Sciatic nerve (tissue), 2 donors: Measurements from ENCODE around the gene IL17F. TPM values are rescaled to one million over a fixed set of nuclear protein-coding genes. Genes with fewer than 3 reads are reported as not detected.

Experiments used
- ATAC-seq: fragments of 200-7000 bp; cut with Tn5 transposase; one replicate; pipeline ENCODE4 v1.9.1; 2020; ENCODE audit warnings: mild to moderate bottlenecking, moderate library complexity
- DNase-seq: peaks from one replicate; pipeline ENCODE4 v3.0.0-alpha.2; 2020; ENCODE audit warnings: low spot score
- intact Hi-C: fragments of 100-400 bp; cut with DNase I; formaldehyde crosslinking; loops from one replicate; pipeline ENCODE4 v1.14.2; 2022
- total RNA-seq: library from RNA; stranded (reverse); fragmentation: NEBNext Ultra II Directional; extraction: Animal tissue kit (Norgen Biotek cat#: 25700); gene quantifications from one replicate; pipeline ENCODE4 v1.2.1, GENCODE V29; 2021
- donor health status: DM: no; HTN: no; CAD: no.
- donor health status: DM: no; HTN: no; CAD: no.

IL17F gene
- total RNA-seq, 1 donor from 2014 or later, result not detected

DNA sequence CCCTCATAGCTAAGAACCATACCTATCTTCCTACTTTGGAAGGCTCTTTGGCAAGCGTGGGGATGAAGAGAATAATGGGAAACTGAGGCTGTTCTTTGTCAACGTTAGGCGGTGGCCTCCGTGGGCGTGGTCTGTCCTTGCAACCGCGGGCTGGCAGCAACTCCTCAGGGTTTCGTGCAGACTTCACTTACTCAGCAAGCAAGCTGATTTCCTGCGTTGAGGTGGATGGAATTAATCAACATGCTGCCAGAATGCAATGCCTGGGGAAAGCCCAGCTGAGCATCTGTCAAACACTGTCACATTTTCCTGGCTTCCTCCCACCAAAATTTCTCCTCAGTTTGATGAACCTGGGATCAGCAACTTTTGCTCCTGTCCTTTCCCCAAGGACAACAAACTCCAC is 9.2 kb upstream of the IL17F start:
- DNase-seq (no peak), ATAC-seq (no peak)
- intact Hi-C loops, result no loop called here

DNA sequence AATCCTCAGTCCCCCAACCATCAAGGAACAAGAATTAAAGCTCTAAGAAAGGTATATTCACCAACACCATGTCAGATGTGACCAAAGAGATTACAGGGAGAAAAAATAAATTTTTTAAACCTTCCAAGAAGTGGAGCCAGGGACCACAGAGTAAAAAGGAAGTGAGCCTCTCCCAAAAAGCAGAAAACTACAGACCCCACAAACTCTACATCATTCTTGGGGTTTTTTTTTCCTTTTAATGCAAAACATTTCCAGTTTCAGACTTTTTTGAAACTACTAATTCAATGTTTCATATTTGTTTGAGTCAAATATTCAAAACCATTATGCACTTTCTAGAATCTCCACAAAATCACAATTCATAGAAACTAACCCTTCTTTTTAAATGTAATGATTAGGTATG is 6.8 kb upstream of the IL17F start:
- ATAC-seq (no peak), DNase-seq (no peak)
- intact Hi-C loops, result no loop called here

DNA sequence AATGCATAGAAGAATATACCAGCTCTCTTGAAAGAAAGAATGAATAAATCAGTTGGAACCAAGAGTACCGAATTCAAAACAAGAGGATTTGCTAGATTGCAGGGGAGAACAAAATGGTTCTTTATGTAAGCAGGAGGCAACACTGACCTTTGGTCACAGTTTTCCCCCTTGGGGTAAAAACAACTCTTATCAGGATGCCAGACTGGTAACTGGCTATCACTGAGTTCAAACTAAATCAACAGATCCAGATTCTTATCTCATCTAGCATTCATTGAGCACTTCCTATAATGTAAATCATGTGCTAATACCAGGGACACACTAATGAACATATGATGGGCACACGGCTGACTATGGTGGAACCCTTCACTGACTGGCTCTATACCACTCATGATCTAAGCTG is 4.8 kb upstream of the IL17F start:
- intact Hi-C loops, result no loop called here
- ATAC-seq (no peak), DNase-seq (no peak)

DNA sequence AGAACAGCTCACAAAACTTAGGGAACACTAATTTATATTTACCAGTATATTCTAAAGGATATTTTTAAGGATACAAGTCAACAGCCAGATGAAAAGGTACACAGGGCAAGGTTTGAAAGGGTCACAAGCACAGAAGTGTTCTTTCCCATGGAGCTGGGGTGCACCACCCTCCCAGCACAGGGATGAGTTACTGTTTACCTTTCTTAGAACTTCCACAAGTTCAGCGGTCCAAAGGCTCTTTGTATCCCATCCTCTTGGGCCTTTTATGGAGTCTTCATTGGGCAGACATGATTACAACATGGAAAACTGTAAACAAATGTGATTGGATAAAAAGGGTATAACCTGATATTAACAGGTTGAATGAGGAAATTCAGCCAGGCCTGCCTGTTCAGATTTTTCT is 1.1 kb upstream of the IL17F start:
- DNase-seq, result no peak
- intact Hi-C loops, result no loop called here
- ATAC-seq, result no peak

DNA sequence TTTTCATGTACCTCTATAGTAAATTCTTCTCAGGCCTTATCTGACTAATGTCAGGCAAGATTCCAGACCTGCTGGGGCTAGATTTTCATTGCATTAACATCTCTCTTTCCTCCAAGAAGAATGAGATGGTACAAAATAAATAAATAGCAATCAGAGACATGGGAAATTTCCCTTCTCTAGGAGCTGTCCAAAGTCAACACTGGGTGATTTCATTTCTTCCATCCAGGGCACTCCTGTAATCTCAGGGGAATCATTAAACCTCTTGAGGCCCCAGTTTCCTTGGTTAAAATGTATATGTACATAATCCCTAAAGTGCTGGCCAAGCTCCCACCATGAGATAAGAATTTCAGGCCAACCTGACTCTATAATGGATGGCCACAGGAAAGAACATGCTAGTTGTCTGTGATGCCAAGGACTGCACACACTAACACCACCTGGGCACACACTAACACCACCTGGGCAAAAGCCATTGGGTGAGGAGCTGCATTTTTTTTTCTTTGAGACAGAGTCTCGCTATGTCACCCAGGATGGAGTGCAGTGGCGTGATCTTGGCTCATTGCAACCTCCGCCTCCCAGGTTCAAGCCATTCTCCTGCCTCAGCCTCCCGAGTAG is 912 bp downstream of the IL17F start:
- no peak for DNase-seq
- intact Hi-C loops, result no loop called here
- no peak for ATAC-seq

DNA sequence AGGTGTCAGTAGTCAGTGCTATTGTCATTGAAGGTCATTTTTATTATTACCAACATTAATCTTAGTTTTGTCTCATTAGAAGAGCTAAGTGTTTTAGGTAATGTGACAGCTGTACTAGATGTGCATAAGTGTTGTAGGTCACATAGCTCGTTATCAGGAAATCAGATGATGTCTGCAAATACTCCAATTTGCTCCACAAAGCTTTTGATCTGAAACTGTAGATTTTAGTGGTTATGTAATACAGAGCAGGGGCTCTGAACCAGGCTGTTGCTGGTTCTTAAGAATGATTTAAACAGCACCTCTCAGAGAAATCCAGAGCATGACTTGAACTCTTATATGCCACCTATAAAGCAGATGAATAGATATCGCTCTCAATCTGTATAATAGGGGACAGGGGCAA is 2.5 kb downstream of the IL17F start:
- no peak for DNase-seq
- no peak for ATAC-seq
- intact Hi-C loops, result no loop called here

DNA sequence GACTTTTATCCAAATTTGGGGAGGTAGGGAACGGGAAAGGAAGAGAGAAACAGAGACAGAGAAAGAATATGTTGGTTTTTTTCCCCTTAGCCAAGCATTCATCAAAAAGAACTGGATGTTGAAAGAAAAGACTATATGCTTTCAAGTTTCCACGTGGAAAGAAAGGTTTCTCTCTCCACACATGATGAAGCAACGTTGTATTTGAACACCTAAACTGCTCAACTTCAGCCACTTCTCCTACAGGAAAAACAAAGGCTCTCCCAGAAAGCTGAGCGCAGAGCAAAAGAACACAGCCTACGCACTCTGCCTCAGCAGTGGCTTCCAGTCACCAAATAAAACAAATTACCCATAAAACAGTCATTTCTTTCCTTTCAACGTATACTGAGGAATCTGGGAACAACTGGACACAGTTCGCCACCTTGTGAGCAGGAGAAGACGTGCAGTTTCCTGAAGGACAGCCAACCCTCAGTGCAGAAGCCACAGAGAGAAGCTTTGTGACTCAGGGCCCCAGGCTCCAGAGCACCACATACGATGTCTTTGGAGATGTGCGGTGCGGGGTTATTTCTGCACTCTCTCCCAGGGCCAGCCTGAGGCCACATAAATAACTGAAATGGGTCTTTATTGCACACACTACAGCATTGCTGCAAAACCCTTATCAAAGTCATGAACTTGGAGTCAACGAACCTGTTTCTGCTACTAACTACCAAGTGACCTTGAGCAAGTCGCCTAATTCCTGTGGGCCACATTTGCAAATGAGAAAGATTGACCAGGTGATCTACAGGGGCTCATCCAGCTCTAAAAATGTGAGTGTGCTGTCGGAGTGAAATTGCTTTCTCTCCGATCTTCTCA is 10.1 kb downstream of the IL17F start:
- ATAC-seq, result no peak
- no peak for DNase-seq
- intact Hi-C loops, result no loop called here

DNA sequence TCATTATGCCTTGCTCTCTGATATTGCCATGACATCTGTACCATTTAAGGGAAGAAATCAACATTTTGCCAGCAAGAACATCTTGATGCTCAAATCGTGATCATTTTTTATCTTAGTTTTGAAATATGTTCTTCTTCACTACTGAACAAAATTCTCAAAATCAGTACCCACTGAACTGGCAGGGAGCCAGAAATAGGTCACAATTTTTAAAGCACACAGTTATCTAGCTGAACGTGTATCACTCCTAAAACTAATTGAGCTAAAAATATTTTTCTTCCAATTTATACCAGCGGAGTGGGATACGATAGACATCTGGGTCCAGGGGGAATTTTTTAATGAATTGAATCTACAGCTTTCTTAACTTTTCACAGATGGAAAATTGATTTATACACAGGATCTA is 11.3 kb downstream of the IL17F start:
- no peak for ATAC-seq
- intact Hi-C loops, result no loop called here
- DNase-seq, result no peak

DNA sequence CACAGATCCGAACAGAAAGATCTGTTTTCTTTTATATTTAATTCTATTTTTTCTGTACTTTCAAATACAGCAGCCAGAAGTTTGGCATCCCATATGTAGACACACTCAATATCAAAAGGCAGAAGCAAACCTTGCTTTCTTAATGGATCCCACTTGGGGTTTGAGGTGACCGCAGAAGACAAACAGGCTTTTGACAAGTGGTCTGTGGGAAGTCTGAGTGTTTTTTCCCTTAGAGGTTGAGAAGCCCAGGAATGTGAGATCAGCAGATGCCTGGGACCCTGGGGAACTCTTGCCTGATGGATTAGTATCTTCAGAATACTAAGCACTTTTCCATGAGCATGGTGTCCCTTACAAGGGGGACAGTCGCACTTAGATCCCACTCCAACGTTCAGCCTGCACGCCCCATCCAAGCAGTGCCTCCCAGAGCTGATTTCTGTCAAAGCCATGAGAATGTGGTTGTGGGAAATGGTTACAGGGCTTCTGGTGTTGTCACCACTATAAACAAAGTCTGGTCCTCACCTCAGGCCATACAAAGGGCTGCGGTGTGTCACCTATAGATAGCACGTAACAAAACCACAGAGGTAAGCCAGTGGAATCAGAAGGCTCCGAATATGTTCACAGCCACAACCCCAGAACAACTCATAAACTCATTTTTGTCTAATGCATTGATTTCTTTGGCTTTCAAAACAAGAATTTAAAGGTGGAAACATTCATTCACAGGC is 12.7 kb downstream of the IL17F start:
- DNase-seq (no peak), ATAC-seq (no peak)
- intact Hi-C loops, result no loop called here

DNA sequence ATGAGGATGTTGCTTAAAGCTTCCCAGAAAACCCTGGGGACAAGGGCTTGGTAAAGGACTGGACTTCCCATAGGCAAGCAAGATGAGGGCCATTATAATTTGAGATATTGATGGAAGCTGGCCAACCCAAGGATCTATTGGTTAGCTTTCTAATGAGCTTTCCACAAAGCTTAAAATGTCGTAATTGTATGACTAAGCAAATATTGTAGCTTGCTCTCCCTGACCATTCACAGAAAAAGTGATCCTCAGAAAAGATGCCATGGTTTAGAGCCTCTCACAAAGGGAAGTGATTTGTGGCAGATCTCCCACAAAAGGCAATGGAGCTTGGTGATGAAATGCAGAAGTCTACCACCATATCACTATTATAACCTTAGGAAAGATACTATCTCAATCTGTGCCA is 13.6 kb downstream of the IL17F start:
- ATAC-seq (no peak), DNase-seq (no peak)
- intact Hi-C loops, result no loop called here

DNA sequence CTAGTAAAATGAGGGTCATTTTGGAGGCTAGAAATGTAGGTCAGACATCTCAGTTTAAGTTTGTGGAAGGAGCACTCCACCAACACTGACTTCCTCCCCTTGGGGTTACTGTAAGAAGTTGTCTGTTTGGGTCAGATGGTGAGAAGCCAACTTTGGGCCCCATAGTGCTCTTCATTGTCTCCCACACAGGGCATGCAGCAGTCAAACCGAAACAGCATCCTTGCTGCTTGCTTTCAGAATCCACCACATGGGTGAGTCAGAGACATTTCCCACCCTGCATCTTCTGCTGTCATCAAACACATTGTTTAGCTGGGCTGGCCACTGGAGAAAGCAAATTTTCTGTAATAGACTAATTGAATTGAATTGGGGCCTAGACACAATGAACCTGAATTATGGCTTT is 16.8 kb downstream of the IL17F start:
- DNase-seq, result no peak
- ATAC-seq, result no peak
- intact Hi-C loops, result no loop called here

DNA sequence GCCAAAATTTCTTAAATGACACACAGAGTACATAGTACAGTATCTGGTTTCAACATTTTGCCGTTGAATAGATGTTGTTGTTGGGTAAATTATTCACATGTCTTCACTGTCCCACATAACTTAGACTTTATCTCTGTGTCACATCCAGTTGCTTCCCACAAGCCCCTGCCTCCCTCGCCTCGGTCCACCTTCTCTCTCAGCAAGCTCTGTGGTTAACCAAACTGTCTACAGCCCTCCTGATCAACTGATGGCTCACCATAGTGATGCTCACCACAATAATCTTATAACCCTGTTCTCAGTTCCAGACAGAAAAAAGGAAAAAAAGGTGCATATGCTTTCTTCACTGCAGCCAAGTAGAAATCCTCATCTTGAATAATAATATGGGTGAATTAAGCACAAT is 23.0 kb downstream of the IL17F start:
- DNase-seq, result no peak
- ATAC-seq, result no peak
- intact Hi-C loops, result loop anchor here (5.0 kb wide), 1 partner anchor 834 kb away; no protein-coding TSS in a partner anchor

DNA sequence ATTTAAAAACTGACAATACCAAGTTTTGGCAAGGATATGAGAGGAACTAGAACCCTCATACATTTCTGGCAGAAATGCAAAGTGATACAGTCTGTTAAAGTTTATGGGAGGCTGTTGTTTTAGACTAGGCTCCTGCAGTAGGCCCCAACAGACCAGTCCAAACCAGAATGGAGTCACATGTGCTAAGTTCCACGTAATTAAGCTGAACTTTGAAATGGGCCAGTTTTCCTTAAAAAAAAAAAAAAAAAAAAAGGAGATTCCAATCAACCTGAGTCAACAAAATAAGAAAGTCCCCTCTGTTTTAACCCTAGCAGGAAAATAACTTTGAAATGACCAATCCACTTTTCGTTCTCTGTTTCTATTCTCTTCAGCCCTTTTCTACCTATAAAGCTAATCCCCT is 26.5 kb downstream of the IL17F start:
- no peak for ATAC-seq
- intact Hi-C loops, result no loop called here

DNA sequence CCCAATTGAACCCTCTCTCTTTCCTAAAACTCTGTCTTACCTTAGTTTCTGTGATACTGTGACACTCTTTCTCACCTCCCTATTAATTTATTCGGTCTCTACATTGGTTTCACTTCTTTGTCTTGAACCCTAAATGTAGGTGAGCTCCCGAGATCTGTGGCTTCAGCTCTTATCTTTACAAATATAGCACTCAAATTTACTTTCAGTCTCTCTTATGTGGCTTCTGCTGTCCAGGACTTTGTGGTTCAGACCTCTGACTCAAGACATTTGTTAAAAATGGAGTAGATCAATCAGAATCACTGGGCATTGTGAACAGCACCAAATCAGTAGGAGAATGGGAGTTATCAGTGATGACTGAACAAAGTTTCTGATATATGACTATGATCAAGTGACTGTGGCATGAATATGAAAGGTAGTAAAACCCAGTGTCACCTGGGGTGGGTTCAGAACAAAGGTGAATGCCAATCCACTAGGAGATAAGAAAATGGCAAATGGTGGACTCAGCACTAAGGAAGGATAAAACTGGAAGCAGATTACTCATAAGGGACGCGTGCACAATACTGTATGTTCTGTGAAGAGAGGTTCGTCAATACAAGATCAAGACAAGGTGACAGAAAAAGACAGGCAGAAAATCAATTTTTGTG is 27.2 kb downstream of the IL17F start:
- no peak for DNase-seq
- intact Hi-C loops, result no loop called here
- no peak for ATAC-seq

More for the DNA sequence above, 26.5 kb downstream of the IL17F start:
- DNase-seq, result no peak

DNA sequence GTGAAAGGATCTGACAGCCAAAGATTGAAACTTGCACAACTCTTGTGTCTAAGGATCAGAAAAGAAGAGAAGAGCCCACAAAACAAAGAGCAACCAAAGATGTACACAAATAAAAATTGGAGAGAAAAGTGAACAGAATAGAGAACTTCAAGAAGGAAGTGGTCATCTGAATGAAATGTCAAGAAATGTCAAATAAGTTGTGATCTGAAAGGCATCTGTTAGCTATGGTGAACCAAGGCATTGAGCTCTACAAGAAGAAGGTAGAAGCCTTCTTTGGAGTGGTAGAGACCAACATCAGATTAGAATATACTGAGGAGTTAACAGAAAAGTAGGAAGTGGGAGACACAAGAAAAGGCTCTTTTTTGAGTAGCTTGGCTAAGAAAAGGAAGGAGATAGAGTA is 28.5 kb downstream of the IL17F start:
- intact Hi-C loops, result no loop called here
- DNase-seq (no peak), ATAC-seq (no peak)

DNA sequence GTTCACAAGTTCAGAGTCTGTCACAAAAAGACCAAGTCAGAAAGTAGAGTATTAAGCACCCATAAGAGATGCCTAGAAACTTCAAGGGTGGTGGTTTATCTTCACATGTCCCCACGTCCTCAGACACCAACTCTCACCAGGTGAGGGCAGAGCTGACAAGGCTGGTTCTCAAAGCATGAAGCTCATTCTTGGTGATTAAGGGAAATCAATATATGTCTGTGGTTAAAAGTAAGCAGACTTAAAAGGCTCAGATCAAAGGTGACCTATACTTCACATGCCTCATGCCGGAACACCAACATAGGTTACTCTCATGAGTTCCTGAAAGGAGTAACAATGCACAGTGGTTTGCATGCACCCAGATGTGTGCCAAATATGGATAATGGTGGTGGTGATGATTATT is 31.2 kb downstream of the IL17F start:
- intact Hi-C loops, result no loop called here
- DNase-seq (no peak), ATAC-seq (no peak)

DNA sequence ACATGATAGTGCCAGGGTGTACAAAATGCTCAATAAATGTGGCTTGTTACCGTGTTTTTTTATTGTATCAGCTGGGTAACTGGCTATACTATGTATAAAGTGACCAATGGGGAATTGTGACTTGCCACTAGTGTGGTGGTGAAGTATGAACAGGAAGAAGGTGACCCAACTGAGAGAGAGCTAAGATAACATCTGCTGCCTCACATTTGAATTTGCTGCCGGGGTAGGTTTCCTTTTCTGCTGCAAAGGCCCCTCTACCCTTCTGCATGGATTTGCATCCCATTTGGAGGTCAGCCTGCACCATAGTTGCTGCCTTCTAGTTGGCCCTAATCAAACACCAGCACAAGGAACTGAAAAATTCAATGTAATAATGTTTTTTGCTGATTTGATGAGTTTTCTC is 34.1 kb downstream of the IL17F start:
- no peak for DNase-seq
- intact Hi-C loops, result no loop called here

DNA sequence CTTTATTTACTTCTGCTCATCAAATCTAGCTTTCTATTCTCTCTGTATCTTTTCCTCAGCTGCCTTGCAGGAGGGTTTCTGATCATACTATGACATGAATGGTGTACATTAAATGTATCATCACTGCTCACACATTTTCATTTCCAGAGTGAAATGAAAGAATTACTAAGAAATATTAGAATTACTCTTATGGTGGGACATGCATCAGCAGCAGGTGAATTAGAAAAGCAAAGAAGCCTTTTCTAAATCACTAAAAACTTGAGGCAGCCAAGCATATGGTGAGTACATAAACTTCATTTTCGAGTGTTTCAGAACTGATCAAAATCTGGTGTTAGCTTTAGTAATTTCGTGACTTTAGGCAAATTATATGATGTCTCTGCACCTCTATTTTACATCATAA is 34.5 kb downstream of the IL17F start:
- intact Hi-C loops, result no loop called here
- DNase-seq (no peak), ATAC-seq (no peak)

More for the DNA sequence above, 34.1 kb downstream of the IL17F start:
- no peak for ATAC-seq

DNA sequence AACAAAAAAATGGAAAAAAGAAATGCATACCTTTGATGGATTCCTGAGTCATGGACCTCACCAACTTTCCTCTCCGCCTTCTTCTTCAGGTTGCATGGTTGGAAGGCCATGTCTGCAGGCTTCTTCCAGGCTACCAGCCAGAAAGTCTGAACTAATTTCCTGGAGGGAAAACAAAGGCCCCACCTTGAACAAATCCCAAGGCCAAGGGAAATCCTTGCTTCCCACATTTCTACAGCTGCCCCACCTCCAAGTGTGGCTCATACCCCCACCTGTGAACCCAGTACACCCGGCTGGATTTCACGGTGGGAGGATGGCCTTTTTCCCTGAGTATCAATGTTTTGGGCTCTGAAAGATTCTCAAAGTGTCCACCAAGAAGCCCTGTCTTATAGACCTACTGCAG is 35.7 kb downstream of the IL17F start:
- ATAC-seq (no peak), DNase-seq (no peak)
- intact Hi-C loops, result no loop called here

DNA sequence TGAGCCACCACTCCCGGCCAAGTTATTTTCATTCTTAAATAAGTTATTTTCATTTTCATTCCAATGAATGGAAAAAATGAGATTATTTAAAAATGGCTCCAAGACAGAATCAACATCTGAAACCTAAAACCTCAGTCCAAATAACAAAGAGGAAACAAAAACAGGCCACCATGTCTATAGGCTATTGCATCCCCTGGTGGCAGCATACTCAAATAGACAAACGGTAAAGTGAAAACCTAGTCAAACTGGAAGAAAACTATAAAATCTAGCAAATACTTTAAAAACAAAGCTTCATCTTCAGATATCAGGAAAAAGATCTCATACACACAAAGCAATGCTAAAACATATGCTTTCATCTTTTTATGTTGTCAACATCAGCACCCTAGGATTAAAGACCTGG is 37.2 kb downstream of the IL17F start:
- ATAC-seq (no peak), DNase-seq (no peak)
- intact Hi-C loops, result no loop called here
